ENCODE measurements around the gene TUBA8.
"Not testable (repeated sequence)": the region's sequence is repeated elsewhere in the genome, so short reads cannot be mapped to it uniquely, and the experiment has no call there.

The TUBA8 gene

DNA sequence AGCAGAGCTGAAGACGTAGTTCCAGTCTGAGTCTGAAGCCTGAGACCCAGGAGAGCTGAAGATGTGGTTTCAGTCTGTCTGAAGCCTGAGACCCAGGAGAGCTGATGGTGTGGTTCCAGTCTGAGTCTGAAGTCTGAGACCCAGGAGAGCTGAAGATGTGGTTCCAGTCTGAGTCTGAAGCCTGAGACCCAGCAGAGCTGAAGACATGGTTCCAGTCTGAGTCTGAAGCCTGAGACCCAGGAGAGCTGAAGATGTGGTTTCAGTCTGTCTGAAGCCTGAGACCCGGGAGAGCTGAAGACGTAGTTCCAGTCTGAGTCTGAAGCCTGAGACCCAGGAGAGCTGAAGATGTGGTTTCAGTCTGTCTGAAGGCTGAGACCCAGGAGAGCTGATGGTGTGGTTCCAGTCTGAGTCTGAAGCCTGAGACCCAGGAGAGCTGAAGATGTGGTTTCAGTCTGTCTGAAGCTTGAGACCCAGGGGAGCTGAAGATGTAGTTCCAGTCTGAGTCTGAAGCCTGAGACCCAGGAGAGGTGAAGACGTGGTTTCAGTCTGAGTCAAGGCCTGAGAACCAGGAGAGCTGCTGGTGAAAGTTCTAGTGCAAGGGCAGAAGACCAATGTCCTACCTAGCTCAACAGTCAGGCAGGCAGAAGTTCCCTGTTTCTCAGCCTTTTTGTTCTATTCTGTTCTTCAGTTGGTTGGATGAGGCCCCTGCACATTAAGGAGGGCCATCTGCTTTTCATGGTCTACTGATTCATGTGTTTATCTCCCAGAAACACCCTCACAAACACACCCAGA lies 3.9 kb upstream of the TUBA8 start:
- DNase-seq (ENCODE audit: low read depth in 2 of 2): not testable (repeated sequence)

- DNase-seq (ENCODE audit: low read depth in 2 of 2): no peak
Measured at GRCh38 chr22:18108187-18108586, 2.4 kb upstream of the TUBA8 start.

GRCh38 chr22:18109410-18110193 lies 1.0 kb upstream of the TUBA8 start:
- no peak for DNase-seq (ENCODE audit: low read depth in 2 of 2)

DNA sequence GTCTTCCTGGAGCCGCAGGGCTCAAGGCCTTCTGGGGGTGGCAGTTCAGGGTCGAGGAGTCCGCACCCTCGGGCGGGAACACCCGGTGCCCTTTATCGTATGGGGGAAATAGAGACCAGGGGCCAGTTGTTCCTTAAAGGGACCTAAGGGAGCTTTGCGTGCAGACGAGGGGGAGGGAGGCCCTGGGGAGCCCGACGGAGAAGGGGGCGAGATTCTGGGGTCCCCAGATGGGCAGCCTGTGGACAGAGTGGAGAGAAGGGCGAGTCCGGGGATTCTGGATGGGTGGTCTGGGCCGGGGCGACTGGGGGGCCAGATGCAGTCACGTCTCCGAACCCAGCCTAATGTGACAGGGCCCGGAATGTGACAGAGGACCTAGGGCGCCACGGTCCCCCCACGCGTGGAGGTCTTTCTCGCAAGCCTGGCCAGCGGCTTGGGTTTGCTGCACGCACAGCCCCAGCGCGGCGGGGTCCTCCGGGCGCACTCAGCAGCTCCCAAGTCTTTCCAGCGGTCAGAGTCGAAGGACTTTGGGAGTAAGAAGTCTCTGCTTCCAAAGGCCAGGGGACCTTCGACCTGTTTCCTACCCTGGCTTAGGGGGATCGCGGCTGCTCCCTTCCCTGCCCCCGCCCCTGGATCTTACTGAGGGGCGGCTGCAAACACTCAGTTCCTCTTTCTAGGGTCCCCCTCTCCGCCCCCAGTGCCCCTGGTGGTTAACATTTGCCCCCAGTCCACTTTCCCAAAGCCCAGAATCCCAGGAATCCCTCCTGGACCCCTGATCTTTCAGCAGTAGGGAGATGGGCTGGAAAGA lies 547 bp downstream of the TUBA8 start:
- no peak for DNase-seq (ENCODE audit: low read depth in 2 of 2)

DNA sequence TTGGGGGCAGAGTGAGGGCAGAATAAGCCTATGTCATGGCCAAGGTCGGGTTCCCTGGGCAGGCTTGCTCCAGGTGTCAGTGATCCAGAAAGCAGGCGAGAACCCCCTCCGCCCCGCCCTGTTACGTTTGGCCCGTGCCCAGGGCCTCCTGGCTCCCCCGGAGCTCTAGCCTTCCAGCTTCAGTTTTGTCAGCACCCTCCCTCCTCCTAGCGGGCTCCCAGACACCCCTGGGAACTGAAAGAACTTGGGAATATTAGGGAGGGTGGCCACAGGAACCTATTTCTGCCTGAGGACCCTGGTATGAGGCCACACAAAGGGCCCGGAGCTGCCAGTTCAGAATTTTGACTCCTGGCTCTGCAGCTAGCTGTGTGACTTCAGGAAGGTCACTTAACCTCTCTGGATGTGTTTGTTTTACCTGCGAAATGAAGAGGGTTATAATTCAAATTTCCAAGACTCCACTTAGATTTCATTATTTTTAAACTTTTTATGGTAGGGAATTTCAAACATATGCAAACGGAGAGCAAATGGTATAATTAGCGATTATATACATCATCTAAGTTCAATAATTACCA lies 1.2 kb downstream of the TUBA8 start:
- DNase-seq (ENCODE audit: low read depth in 2 of 2): no peak

GRCh38 chr22:18112440-18112839 lies 1.8 kb downstream of the TUBA8 start:
- no peak for DNase-seq (ENCODE audit: low read depth in 2 of 2)

- no peak for DNase-seq (ENCODE audit: low read depth in 2 of 2)
Measured at GRCh38 chr22:18113680-18114394, 3.2 kb downstream of the TUBA8 start.

DNA sequence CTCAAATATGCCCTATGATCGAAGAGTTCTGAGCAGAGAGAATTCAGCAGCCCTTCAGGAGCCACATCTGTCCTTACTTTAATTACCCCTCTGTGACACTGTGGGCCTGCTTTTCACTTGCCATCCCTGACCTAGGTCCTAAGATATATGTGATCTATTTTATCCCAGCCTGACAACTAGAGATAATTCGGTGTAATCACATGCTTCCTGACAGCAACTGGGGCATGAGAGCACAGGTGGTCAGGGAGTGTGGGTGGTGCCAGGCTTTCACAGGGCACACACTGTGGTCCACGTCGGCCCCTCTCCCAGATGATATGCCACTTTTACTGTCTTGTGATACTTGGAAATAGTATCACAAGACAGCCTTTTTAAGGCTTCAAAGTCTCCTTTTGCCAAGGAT lies 3.9 kb downstream of the TUBA8 start:
- no peak for DNase-seq (ENCODE audit: low read depth in 2 of 2)

DNA sequence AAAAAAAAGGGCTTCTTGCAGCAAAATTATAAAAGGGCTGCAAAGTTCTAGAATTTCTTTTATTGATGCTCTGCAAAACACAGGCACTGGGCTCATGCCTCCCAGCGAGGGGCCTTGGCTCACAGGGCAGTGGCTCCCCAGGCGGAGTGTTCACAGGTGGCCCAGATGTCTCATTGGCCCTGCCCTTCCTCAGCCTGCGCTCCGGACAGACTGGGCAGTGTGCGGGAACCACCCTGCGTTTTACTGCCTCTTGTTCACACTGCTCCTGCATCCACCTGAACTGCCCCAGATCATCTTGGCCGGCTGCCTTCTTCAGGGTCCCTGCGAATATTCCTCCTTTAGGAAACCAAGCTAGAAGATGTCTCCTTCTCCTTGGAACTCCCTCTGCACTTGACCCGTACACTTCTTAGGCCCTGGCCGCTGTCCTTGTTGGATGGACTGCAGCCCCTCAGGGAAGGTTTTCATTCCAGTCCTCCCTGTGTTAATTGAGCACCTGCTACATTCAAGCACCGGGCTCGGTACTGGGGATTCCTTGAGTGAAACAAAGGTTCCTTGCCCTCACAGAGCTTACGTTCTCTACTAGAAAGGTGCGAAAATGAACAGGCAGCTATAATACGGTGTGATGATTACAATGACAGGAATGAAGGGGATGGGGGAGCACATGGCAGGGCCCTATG lies 4.5 kb downstream of the TUBA8 start:
- no peak for DNase-seq (ENCODE audit: low read depth in 2 of 2)

DNA sequence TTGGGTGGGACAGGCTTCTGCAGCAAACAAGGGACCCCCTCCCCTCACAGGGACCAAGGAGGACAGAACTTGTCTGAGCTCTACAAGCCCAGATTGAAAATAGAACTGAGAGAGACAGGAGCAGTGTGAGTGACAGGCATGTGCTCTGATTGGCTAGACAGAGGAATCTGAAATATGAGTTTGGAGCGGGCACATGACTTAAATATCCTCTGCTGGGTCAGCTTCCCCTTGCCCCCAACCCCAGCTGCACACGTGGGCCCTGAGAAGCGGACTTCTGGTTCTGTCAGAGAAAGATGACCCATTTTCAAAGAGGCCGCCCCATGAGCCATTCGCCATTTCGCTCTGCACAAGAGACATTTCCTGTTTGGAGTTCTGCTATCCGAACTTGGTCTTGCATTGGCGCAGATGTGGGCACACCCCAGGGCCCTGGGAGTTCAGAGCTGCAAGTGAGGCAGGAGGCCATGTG lies 5.3 kb downstream of the TUBA8 start:
- DNase-seq (ENCODE audit: low read depth in 2 of 2): no peak

- no peak for DNase-seq (ENCODE audit: low read depth in 2 of 2)
Measured at GRCh38 chr22:18116634-18117033, 6.0 kb downstream of the TUBA8 start.

DNA sequence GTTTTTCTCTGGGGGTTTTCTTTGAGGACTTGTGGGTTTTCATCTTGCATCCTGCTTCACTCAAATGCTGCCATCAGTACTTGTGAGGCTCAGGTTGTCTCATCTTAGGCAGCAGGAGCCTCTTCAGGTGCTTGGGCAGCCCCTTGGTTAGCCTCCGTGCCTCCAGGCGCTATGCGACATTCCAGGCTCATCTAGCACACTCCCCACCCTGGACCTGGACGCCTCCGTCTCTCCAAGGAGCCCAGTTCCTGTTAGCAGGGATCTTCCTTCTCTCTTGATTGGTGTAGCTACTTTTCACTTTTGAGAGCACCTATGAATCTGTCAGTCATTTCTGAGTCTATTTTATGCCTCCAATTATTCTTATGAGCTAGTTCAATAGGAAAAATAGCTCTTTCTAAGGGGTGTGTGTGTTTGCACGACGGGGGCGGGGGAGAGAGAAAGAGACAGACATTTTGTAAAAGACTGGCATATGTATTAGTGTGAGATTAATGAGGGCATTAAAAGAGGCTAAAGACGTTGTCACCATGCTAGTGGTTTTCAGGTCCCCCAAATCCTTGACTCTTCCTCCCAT lies 7.8 kb downstream of the TUBA8 start:
- DNase-seq (ENCODE audit: low read depth in 2 of 2): no peak

- DNase-seq (ENCODE audit: low read depth in 2 of 2): peak in 1 of 2 donors; percentile 9
Measured at GRCh38 chr22:18119409-18120110, 9.0 kb downstream of the TUBA8 start.

DNA sequence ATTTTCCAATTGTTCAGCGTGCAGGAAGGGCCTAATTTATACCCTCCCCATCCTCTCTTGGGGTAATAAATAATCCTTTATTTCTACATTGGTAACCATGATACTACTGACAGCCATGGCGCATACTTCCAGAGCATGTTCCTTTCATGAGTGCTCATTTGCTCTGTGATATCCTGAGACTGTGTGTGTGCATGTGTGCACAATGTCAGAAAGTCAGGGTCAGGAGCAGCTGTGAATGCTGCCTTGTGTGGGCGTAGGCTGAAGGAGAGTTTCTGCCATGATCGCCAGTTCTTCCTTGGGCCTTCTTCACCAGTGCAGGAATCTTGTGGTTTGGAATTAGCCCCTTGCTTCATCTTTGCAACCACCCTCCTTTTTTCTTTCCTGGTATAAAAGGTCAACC lies 10.2 kb downstream of the TUBA8 start:
- no peak for DNase-seq (ENCODE audit: low read depth in 2 of 2)

DNA sequence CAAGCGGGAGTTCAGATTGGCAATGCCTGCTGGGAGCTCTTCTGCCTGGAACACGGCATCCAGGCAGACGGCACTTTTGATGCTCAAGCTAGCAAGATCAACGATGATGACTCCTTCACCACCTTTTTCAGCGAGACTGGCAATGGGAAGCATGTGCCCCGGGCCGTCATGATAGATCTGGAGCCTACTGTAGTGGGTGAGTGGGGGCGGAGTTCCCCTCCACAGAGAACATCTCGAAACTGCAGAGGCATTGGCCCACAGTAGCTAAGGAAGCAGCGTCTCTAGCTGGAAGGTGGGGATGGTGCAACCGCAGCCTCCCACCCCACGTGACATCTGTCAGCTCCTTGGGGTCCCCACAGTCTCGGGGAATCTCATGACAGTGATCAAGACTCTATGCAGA lies 10.9 kb downstream of the TUBA8 start:
- no peak for DNase-seq (ENCODE audit: low read depth in 2 of 2)

DNA sequence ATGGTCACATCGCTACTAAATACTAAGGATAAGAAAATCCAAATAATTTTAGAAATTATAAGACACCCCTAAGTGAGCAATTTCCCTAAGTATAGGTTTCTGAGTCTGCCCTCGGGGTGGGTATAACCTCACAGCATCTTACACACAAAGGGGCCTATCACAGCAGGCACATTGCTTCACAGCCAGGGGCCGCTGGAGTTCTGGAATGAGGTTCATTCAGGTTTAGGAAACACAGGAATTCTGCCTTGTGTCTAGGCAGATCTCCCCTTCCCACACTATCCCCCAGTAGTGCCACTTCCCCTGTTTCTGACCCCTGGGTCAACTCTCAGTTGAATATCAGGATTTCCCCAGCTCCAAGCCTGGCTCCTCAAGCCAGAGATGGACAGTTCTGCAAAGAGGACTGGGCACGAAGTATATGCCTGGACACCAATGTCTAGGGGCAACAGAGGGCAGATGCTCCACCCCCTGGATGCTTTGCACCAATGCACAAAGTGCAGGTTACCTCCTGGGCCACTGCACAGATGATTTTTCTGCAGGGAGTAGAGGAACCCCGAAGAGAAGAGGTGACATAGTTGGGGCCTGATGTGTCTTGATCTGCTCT lies 11.4 kb downstream of the TUBA8 start:
- DNase-seq (ENCODE audit: low read depth in 2 of 2): no peak

- DNase-seq (ENCODE audit: low read depth in 2 of 2): not testable (repeated sequence)
Measured at GRCh38 chr22:18123476-18124025, 12.9 kb downstream of the TUBA8 start.

DNA sequence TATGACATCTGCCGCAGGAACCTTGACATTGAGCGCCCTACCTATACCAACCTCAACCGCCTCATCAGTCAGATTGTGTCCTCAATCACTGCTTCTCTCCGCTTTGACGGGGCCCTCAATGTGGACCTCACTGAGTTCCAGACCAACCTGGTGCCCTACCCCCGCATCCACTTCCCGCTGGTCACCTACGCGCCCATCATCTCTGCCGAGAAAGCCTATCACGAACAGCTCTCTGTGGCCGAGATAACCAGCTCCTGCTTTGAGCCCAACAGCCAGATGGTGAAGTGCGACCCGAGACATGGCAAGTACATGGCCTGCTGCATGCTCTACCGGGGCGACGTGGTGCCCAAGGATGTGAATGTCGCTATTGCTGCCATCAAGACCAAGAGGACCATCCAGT lies 16.0 kb downstream of the TUBA8 start:
- no peak for DNase-seq (ENCODE audit: low read depth in 2 of 2)

DNA sequence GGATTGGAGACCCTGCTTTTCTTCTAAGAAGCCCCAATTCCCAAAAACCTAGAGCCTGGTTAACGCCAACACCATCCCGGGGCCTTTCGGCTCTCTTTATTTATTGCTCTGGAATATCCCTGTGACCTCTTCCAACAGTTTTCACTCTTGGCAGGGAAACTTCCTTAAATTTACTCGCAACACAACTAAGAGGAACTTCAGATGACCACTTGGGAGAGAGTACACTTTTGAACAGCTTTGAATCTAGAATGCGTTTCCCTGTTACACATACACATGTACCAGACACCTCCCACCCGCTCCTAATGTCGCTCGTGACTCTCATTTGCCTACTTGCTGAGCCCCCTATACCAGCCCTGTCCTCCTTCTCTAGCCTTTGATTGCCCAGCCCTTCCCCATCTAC lies 19.4 kb downstream of the TUBA8 start:
- DNase-seq (ENCODE audit: low read depth in 2 of 2): no peak

Measured in stimulated activated CD8-positive, alpha-beta memory T cell treated with anti-CD3 and anti-CD28 coated beads, Interleukin-7, amount 100 ng/mL, for 4 hours (primary cell).